Activated naive CD4-positive, alpha-beta T cell (primary cell): ENCODE data around the gene MIGA2.
"Not testable (repeated sequence)": the region's sequence is repeated elsewhere in the genome, so short reads cannot be mapped to it uniquely, and the experiment has no call there.

Experiments used
- DNase-seq, 4 experiments: peaks; one replicate each; lab custom pipeline; 2025; lab: John Stamatoyannopoulos, UW

The MIGA2 gene

GRCh38 chr9:129100383-129101169 lies 64.2 kb downstream of the MIGA2 start:
- no peak for DNase-seq

GRCh38 chr9:129101279-129101678 lies 64.9 kb downstream of the MIGA2 start:
- no peak for DNase-seq

DNA sequence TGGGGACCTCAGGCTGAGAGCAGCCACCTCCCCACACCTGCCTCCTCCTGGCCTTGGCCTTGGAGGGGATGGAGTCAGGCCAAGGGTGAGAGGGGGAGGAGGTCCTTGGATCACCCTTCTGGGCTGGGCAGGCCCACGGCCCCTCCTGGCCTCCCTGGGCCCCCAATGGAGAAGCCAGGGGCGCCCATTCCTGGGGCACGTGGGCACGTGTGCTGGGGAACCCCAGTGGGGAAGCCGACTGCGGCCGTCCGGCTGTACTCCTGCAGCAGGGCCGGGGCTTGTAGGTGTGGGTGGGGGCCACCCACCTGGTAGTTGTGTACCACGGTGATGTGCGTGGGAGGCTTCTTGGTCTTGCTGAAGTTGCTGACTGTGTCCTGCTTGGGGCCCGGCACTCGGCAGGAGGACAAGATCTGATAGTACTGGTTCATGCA lies 65.7 kb downstream of the MIGA2 start:
- DNase-seq = no peak

- no peak for DNase-seq
Observed at GRCh38 chr9:129102791-129103594, 66.6 kb downstream of the MIGA2 start.

DNA sequence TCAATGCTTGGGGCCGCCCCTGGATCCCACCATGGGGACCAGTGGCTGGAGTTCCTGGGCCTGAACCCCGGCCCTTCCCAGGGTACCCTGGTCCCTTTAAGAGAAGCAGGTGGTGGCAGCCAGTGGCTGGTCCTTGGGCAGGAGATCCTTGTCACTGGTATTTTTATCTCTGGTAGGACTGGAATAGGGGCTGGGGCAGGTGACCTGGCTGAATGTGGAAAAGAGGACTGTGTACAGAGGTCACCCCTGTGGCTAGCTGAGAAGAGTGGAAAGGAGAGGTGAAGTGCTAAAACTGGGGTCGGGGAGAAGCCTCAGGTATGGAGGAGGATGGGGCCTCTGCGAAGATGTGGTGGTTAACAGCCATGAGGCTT lies 67.2 kb downstream of the MIGA2 start:
- DNase-seq = no peak

GRCh38 chr9:129104051-129104450 lies 67.6 kb downstream of the MIGA2 start:
- DNase-seq = no peak

- no peak for DNase-seq
Observed at GRCh38 chr9:129105857-129106694, 69.7 kb downstream of the MIGA2 start.

DNA sequence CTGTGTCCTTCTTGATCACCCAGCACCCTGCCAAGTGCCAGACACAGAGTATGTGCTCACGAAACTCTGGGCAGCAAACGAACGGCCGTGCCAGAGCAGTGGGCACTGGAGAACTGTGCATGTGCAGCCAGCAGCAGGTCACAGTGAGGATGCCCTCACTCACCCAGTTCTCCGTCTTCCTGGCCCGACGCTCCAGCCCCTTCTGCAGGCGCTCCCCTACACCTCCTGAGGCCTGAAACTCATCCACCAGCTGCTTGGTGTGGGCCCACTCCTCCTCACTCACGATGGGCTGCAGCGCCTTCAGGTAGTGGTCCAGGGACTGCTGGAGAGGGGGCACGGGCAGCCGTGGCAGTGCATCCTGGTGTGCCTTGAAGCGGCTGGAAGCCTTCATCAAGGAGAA lies 71.2 kb downstream of the MIGA2 start:
- DNase-seq = no peak

GRCh38 chr9:129108083-129108804 lies 71.8 kb downstream of the MIGA2 start:
- no peak for DNase-seq

GRCh38 chr9:129108805-129109536 lies 72.5 kb downstream of the MIGA2 start:
- no peak for DNase-seq

DNA sequence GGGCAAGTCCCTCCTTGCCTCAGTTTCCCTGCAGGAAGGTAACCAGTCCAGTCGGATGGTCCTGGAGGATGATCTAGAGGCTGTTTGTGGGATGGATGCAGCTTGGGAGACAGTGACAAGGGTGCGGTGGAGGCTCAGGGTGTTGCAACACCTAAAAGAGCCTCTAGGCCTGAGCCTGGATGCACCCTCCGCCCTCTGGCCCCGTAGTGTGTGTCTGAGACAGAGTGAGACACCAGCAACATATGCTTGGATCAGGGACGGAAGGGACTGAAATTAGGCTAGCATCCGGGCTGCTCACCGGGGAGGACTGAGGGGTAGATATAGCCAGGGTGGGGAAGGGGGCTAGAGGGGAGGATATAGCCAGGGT lies 73.1 kb downstream of the MIGA2 start:
- DNase-seq = no peak

DNA sequence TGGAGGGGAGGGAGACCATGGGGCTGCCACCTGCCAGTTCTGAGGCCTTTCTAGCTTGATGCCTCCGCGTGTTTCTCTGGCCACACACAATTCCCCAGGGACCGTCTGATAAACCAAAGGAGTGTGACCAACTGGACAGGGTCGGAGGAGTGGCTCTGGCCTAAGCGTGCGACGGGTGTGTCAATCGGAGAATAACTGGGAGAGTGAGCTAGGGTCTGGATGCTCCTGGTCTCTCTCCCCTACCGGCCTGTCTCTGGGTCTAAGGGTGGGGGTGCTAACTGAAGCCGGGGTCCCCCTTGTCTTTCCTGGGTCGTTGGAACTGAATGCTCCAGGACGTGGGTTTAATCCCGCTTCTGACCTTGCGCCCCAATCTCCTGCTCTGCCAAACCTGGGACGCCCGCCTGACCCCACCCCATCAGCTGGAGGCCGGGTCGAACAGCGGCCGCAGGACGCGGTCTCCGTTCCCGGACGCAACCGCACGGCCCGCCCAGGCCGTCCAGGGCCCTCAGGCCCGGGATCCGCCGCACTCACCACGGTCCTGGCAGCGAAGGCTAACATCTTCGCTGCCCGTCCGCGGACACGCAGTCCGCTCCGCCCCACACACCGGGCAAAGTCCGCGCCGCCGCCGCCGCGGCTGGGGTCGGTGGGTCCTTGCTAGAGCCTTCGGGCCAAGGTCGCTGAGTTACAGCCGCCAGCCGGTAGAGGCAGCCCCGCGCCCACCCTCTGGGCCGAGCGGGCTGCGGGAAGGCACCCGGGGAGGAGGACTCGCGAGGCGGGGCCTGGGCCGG lies 73.7 kb downstream of the MIGA2 start:
- DNase-seq = no peak

DNA sequence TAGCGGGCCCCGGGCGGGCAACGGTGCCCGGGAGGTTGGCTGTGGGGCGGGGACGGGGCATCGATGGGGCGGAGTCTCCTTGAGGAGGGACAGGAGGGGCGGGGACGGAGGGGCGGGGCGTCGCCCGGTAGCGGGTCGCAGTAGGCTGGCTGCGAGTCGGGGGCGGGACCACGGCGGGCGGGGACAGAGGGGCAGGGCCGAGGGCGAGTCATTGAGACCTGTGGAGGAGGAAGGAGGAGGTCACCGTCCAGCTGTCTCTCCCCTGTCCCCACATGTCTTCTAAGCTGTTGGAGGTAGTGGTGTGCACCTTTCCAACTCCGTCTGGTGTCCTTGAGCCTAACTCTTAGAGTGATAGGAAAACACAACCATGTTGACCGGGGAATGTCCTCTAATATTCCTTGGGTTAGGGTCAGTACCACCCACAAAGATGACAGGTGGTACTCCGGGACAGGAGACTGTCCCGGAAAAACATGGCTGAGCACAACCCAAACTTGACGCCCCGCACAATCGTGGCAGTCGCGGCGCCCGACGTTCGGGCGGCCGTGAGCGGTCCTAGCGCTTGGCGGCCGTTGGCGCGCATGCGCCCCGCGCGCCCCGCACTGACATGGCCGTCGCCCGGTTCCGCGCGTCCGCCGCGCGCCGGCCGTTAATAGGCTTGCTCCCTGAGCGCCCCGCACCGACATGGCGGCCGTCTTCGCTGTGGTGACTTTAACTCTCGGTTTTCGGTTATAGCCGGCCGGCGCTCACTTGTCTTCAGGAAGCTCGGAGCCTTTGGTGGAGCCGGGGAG lies 74.5 kb downstream of the MIGA2 start, which contains the start of the genes CRAT and PTPA:
Gene CRAT (minus strand): TSS at position 54 of the 788 bp plus-strand sequence. CDS start 284 bp downstream, outside the sequence.
Gene PTPA (plus strand): TSS at position 676 of the 788 bp plus-strand sequence. CDS start 186 bp downstream, outside the sequence.
- peak; percentile 84 to 98 (median 94) for DNase-seq

GRCh38 chr9:129111528-129112151 lies 75.2 kb downstream of the MIGA2 start:
- no peak for DNase-seq

GRCh38 chr9:129112526-129112925 lies 76.1 kb downstream of the MIGA2 start:
- not testable (repeated sequence) for DNase-seq

- no peak for DNase-seq
Observed at GRCh38 chr9:129113645-129114304, 77.3 kb downstream of the MIGA2 start.

- DNase-seq = no peak
Observed at GRCh38 chr9:129118799-129119198, 82.4 kb downstream of the MIGA2 start.

DNA sequence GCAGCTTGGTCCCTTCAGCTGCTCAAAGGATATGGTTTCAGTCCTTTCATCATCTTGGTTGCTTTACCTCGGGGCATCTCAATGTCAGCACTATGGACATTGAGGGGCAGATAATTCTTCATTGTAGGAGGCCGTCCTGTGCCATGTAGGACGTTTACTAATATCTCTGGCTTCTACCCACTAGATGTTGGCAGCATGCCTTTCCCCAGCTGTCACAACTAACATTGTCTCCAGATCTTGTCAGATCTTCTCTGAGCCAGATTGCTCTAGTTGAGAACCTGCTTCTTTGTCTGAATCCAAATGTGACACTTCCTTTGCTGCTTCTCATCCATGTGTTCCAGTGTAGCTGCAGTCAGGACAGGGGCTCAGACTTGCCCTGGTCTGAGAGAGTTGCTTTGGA lies 85.1 kb downstream of the MIGA2 start:
- DNase-seq = no peak
